Activated effector memory CD4-positive, alpha-beta T cell treated with anti-CD3 and anti-CD28 coated beads, Interleukin-2, amount 50 U/mL, for 16 hours (primary cell): ENCODE data around the gene KREMEN2.
A peak's percentile ranks its signal among the peaks of the same experiment; 100 is the strongest.

Source experiments
- DNase-seq: peaks from one replicate; pipeline ENCODE4 v3.0.0-alpha.2; 2020

Gene KREMEN2

DNA sequence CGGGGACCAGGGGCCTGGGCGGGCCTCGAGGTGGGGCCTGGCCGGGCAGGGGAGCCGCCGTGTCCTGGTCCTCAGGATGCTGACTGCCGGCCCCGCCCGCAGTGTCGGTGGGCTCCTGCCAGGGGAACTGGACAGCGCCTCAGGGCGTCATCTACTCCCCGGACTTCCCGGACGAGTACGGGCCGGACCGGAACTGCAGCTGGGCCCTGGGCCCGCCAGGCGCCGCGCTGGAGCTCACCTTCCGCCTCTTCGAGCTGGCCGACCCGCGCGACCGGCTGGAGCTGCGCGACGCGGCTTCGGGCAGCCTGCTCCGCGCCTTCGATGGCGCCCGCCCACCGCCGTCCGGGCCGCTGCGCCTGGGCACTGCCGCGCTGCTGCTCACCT is 2.7 kb downstream of the KREMEN2 start:
- DNase-seq = no peak

- no peak for DNase-seq
Measured at GRCh38 chr16:2967211-2967631, 3.1 kb downstream of the KREMEN2 start.

DNA sequence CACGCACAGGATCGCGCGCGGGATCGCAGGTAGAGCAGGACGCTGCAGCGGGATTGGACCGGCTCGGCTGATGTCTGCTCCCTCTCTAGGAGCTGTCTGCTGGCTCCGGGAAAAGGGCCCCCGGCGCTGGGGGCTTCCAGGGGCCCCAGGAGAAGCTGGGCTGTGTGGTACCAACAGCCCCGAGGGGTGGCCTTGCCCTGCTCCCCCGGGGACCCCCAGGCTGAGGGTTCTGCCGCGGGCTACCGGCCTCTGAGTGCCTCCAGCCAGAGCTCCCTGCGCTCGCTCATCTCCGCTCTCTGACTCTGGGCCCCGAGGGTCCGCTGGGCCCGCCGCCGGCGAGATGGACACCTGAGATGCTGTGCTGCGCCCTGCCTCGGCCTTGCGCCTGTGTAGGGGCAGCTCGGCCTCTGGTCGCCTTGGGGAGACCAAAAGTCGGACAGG is 3.7 kb downstream of the KREMEN2 start:
- DNase-seq = no peak

- DNase-seq = no peak
Measured at GRCh38 chr16:2968368-2968737, 4.3 kb downstream of the KREMEN2 start.

- DNase-seq = peak; percentile 92
Measured at GRCh38 chr16:2968738-2969544, 4.9 kb downstream of the KREMEN2 start, which contains the start of gene PAQR4. Gene PAQR4 (plus strand): TSS chr16:2969348. CDS start chr16:2969675, 327 bp downstream.

GRCh38 chr16:2969545-2970521 is 5.8 kb downstream of the KREMEN2 start:
- peak; percentile 90 for DNase-seq

GRCh38 chr16:2970563-2970962 is 6.5 kb downstream of the KREMEN2 start:
- DNase-seq = no peak

DNA sequence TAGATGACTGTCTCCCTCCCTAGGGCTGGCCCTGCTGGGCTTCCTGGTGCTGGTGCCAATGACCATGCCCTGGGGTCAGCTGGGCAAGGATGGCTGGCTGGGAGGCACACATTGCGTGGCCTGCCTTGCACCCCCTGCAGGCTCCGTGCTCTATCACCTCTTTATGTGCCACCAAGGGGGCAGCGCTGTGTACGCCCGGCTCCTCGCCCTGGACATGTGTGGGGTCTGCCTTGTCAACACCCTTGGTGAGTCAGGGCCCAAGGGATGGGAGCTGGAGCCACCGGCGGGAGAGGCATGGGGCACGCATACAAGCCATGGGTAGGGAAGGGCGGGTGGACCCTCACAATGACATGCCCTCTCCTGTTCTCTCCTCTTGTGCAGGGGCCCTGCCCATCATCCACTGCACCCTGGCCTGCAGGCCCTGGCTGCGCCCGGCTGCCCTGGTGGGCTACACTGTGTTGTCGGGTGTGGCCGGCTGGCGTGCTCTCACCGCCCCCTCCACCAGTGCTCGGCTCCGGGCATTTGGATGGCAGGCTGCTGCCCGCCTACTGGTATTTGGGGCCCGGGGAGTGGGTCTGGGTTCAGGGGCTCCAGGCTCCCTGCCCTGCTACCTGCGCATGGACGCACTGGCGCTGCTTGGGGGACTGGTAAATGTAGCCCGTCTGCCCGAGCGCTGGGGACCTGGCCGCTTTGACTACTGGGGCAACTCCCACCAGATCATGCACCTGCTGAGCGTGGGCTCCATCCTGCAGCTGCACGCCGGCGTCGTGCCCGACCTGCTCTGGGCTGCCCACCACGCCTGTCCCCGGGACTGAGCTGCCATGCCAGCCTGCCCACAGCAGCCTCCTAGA is 7.3 kb downstream of the KREMEN2 start:
- no peak for DNase-seq

DNA sequence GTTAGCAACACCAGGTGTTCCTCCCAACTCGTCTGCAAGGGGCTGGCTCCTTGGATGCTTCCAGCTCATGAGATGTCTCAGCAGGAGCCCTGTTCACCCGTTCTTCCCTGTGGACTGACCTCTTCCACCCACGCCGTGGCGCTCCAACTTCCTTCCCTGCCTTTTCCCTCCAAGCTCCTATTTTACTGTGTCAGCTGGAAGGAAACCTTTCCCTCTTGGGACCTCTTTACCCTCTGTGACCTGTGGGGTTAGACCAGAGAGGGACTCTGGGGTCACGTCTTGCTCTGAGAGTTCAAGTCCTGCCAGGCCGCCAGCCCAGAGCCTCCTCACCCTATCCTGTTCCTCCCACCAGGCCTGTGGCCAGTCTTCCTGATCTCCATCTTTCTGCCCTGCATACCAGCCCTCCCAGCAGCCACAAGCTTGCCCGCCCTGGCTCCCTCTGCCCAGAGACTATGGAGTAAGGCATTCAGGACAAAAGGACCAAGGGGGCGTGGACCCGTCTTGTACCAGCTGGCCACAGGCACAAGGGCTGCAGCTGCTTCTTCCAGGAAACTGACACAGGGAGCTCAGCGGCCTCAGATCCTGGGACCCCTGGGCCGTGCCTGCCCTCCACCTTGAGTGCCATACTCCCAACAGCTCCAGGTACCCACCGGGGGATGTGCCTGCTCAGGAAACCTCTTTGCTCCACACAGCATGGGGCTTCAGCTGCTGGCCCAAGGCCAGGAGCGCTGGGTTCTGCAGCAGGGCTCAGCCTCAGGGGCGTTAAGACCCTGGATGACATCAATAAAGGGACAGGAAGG is 8.1 kb downstream of the KREMEN2 start:
- no peak for DNase-seq

- no peak for DNase-seq
Measured at GRCh38 chr16:2973093-2973492, 9.0 kb downstream of the KREMEN2 start.

- DNase-seq = no peak
Measured at GRCh38 chr16:2973605-2974318, 9.7 kb downstream of the KREMEN2 start.

DNA sequence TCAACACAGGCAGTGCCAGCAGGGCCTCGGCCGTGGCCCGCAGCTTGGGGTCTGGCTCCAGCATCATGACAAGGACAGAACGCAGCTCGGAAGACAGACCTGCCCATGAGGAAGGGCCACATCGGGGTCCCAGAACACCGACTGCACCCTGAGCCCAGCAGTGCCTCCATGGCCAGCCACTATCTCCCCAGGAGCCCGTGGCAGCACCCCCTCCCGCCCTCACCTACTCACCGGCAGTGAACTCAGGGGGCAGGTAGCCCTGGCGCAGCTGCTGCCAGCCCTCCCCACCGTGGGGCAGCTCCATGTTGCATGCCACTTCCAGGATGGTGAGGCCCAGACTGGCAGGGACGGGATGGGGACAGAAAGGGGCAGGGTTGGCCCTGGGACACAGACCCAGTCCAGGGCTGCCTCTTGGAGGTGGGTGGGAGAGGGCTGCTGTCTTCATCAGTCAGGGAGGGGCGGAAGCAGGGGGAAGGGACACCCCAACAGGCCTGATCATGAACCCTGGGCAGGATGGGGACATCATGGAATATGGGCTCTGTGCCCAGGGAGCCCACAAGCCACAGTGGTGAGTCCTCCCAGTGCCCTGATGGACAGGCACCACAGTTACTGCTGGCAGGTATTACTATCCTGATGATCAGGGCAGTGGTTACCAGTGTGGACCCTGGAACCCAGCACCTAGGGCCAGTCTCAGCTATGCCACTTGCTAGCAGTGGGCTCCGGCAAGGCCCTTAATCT is 10.4 kb downstream of the KREMEN2 start:
- DNase-seq = no peak

DNA sequence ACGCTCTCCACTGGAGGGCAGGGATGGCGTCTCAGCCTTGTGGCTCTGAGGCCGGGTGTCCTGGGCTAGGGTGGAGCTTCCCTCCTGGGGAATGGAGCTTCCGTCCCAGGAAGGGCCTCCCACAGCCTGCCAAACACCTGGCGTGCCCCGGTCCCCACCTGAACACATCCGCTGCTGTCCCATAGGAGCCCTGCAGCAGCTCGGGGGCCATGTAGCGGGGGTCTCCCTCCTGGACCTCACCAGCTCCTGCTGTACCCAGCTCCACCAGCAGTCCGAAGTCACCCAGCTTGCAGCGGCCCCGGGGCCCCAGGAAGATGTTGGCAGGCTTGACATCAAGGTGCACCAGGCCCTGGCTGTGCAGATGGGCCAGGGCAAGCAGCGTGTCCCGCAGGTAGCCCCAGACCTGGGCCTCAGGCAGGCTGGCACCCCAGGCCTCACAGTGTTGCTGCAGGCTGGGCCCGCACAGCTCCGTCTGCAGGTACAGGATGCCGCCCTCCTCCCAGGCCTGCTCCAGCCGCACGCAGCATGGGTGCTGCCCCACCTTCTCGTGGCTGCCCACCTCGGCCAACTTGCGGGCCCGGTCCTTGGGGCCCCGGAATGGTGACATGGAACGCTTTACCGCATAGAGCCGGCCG is 11.2 kb downstream of the KREMEN2 start:
- no peak for DNase-seq

DNA sequence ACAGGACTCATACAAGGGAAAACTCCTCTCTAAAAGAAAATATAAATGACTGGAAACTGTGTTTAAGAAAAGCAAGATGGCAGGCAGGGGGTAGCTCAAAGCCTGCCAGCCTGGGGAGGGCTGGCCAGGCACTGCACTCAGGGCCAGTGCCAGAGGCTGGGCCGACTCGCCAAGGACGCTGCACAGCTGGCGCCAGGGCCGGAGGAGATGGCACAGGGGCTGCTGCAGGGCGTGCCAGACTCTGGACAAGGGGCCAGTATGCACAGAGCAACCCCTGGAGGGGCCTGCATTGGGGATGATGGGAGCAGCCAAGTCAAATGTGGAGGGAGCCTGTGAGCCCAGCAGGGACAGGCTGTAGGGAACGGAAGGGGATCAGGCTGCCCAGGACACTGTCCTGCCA is 12.1 kb downstream of the KREMEN2 start:
- DNase-seq = no peak

GRCh38 chr16:2976673-2977072 is 12.6 kb downstream of the KREMEN2 start:
- no peak for DNase-seq

DNA sequence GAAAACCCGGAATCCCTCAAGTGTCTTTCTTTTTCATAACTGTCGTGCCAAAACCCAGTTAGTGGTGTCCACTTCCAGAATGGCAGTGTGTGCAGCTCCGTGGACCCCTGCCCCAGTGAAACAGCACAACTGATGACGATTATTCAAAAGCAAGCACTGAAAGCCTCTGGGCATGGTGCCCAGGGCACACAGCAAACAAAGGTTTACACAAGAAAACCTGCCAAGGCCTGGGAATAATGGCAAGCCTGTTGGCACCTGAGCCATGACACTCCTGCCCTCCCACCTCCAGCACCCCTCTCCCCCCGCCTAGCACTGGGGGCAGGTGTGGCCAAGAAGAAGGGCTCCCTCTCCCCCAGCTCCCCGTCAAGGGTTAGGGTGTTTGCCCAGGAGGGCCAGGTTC is 13.4 kb downstream of the KREMEN2 start:
- no peak for DNase-seq

DNA sequence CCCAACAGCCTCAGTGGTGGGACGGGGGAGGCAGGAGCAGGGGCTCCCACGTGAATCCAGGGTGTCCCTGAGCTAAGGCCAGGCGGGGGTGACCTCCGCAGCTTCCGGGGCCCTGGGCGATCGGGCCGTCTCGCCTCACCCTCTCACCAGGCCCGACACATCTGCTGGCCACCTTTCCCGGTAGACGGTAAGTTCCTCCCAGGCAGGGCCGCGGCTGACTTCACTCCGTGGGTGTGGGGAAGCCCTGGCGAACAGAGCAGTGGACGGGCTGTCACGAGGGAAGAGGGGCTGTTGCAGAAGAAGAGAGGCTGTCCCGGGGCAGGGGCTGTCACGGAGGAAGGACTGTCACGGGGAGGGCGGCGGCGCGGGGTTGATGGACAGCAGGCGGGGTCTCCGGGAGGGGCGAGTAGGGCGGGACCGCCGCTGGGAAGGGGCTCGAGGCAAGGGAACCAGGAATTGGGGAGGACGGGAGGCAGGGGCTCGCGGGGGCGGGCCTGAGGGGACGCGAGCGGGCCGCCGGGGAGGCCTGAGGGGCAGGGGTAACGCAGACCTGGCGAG is 15.7 kb downstream of the KREMEN2 start:
- DNase-seq = no peak

DNA sequence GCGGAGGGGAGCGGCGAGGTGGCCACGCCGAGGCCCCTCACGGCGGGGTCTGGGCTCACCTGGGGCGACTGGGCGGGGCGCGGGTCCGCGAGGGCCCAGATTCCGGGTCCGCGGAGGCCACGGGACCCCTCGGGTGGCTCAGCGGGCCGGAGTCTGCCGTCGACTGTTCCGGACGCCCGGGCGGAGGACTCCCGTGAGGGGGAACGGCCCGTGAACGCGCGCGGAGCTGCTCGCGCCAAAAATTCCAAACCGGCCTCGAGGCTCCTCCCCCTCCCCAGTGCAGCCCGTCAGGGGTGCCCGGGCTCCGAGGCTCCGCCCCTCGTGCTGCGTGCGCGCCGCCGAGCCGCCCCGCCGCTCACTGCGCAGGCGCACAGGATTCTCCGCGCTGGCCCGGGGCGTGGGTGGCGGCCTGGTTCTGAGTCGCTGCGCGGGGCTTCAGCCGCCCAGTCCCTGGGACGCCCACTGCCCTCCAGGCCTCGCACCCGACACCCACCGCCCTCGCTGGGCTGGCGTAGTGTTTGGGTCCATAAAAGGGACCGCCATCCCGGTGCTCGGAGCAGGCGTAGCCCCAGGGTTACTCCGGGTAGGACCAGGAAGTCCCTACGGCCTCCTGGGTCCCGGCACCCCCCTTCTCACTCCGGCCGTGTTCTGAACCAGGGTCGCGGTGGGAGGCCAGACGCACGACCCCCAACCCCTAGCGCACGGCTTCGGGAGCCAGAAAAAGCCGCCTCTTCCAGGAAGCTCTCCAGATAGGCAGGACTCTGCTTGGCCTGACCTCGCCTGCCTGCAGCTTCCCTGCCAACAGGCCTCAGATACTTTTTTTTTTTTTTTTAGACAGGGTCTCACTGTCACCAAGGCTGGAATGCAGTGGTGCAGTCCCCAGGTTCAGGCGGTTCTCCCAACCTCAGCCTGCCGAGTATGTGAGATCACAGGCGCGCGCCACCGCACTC is 16.4 kb downstream of the KREMEN2 start, which contains the start of gene PKMYT1:
PKMYT1 (minus strand) TSS at position 220 of the 950 bp plus-strand sequence. CDS start 789 bp downstream, outside the sequence.
- peak; percentile 98 for DNase-seq
